ENCODE results near the gene DLL4. TPM values are rescaled to one million over a fixed set of nuclear protein-coding genes. Genes with fewer than 3 reads are reported as not detected.

DLL4 gene
- total RNA-seq: not detected in 2 replicates

GRCh38 chr15:40928821-40929659, at the start of gene DLL4:
TSS of gene DLL4 (plus strand) at chr15:40929340. CDS start at chr15:40929669, 329 bp downstream.
- intact Hi-C loops (cut with micrococcal nuclease): no loop called here

- intact Hi-C loops (cut with micrococcal nuclease): no loop called here
Observed at GRCh38 chr15:40879609-40880008, 49.5 kb upstream of the DLL4 start.

GRCh38 chr15:40881351-40881750, 47.8 kb upstream of the DLL4 start:
- intact Hi-C loops (cut with micrococcal nuclease): no loop called here

GRCh38 chr15:40886586-40886985, 42.6 kb upstream of the DLL4 start:
- intact Hi-C loops (cut with micrococcal nuclease): no loop called here

GRCh38 chr15:40889112-40889511, 40.0 kb upstream of the DLL4 start:
- intact Hi-C loops (cut with micrococcal nuclease): no loop called here

- intact Hi-C loops (cut with micrococcal nuclease): no loop called here
Observed at GRCh38 chr15:40891138-40891537, 38.0 kb upstream of the DLL4 start.

- intact Hi-C loops (cut with micrococcal nuclease): loop anchor here (2.0 kb wide), 1 partner anchor 213 kb away; no protein-coding TSS in a partner anchor
Observed at GRCh38 chr15:40891810-40892446, 37.2 kb upstream of the DLL4 start.

- intact Hi-C loops (cut with micrococcal nuclease): loop anchor here (2.0 kb wide), 1 partner anchor 214 kb away; no protein-coding TSS in a partner anchor
Observed at GRCh38 chr15:40892447-40893012, 36.6 kb upstream of the DLL4 start.

GRCh38 chr15:40893019-40893670, 36.0 kb upstream of the DLL4 start:
- intact Hi-C loops (cut with micrococcal nuclease): loop anchor here (2.0 kb wide), 1 partner anchor 214 kb away; no protein-coding TSS in a partner anchor

- intact Hi-C loops (cut with micrococcal nuclease): loop anchor here (1.0 to 2.0 kb wide), 8 partner anchors 20 to 439 kb away; partner anchors contain the start of genes DNAJC17, NUSAP1, OIP5 and RAD51
Observed at GRCh38 chr15:40893733-40894680, 35.1 kb upstream of the DLL4 start, which contains the start of gene VPS18. TSS of gene VPS18 (plus strand) at chr15:40894450. CDS start at chr15:40894769, 319 bp downstream.

GRCh38 chr15:40894681-40895448, 34.3 kb upstream of the DLL4 start:
- intact Hi-C loops (cut with micrococcal nuclease): loop anchor here (1.0 to 2.0 kb wide), 7 partner anchors 21 to 438 kb away; partner anchors contain the start of genes DNAJC17, NUSAP1, OIP5 and RAD51

GRCh38 chr15:40899536-40900207, 29.5 kb upstream of the DLL4 start:
- intact Hi-C loops (cut with micrococcal nuclease): loop anchor here (5.0 to 10.0 kb wide), 2 partner anchors 53 to 215 kb away; partner anchors contain the start of genes CHAC1 and INO80

GRCh38 chr15:40900256-40901052, 28.7 kb upstream of the DLL4 start:
- intact Hi-C loops (cut with micrococcal nuclease): loop anchor here (5.0 to 10.0 kb wide), 2 partner anchors 52 to 214 kb away; partner anchors contain the start of genes CHAC1 and INO80

GRCh38 chr15:40901053-40901443, 28.1 kb upstream of the DLL4 start:
- intact Hi-C loops (cut with micrococcal nuclease): loop anchor here (5.0 to 10.0 kb wide), 2 partner anchors 51 to 214 kb away; partner anchors contain the start of genes CHAC1 and INO80

GRCh38 chr15:40902605-40903561, 26.3 kb upstream of the DLL4 start:
- intact Hi-C loops (cut with micrococcal nuclease): loop anchor here (5.0 to 10.0 kb wide), 2 partner anchors 49 to 212 kb away; partner anchors contain the start of genes CHAC1 and INO80

- intact Hi-C loops (cut with micrococcal nuclease): loop anchor here (1.0 to 10.0 kb wide), 5 partner anchors 38 to 281 kb away; partner anchors contain the start of genes CHAC1 and INO80
Observed at GRCh38 chr15:40904552-40905201, 24.5 kb upstream of the DLL4 start.
